ENCODE data around the gene GMPPB.
"Not testable (repeated sequence)": the region's sequence is repeated elsewhere in the genome, so short reads cannot be mapped to it uniquely, and the experiment has no call there.

Gene GMPPB

DNA sequence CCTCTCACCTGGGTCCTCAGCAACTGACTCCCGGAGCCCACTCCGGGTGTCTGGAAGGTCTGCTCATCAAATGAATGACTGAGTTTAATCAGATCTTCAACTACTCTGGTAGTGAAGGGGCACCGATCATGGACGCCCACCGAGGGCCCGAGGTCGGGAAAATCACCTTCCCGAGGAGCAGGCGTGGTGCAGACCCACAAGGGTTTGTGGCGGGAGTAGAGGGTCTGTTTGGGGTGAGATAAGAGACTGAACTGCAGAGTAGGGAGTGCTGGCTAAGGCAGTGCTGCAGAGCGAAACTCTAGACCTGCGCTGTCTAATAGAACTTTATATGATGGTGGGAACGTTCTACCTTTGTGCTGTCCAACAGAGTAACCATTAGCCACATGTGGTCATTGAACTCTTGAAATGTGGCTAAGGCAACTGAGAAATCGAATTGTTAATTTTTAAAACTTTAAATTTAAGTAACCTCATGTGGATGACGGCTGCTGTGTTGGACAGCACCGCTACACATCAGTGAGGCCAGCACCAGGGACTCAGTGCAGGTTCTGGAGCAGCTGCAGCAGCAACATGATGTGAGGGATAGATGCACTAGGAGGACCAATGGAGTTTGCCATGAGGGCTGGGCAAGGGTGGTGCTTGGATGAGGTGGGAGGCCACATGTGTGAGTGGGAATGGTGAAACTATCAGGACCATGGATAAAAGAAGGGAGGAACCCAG lies 33.7 kb downstream of the GMPPB start:
- peak; percentile 55 for DNase-seq (ENCODE audit: low spot score)

DNA sequence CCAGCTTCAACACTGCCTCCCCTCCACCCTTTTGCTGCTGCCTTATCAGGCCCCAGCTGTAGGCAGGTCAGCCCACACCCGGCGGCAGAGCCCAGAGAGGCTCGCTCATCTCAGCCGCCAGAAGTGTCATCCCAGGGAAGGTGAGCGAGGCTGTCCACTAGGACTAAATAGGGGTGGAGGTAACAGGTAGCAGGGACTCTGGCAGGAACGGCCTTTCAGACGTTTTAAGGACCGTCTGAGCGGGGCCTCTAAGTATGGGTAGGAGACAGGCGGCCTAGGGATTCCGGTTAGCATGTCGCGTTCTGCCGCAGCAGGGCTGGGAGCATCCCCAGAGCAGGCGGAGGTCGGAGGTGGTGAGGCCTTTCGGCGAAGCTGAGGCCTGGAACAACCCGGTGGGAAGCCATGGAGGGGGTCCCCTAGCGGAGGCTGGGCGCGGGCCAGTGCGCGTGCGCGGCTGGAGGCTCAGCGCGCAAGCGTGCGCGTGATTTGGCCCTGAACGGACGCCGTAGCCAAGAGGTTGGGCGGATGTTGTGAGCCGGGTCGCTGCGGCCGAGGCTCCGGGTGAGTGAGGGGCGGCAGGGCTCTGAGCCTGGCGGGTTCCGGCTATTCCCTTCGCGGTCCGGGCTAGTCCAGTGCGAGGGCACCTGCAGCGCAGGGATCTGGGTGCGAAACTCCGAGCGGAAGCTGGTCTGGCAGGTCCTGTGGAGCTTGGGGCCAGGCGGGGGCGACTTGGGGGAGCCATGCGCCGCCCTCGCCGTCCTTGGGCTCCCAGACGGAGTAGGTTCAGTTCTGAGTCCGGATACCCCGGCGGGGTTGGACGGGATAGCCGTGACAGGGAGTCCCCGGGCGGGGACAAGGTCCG lies 34.5 kb downstream of the GMPPB start, which contains the start of the genes MST1 and RNF123:
TSS of gene MST1 (minus strand) at position 429 of the 862 bp plus-strand sequence. CDS start 783 bp downstream, outside the sequence.
TSS of gene RNF123 (plus strand) at position 512 of the 862 bp plus-strand sequence. CDS start 1,609 bp downstream, outside the sequence.
- peak; percentile 88 for DNase-seq (ENCODE audit: low spot score)

DNA sequence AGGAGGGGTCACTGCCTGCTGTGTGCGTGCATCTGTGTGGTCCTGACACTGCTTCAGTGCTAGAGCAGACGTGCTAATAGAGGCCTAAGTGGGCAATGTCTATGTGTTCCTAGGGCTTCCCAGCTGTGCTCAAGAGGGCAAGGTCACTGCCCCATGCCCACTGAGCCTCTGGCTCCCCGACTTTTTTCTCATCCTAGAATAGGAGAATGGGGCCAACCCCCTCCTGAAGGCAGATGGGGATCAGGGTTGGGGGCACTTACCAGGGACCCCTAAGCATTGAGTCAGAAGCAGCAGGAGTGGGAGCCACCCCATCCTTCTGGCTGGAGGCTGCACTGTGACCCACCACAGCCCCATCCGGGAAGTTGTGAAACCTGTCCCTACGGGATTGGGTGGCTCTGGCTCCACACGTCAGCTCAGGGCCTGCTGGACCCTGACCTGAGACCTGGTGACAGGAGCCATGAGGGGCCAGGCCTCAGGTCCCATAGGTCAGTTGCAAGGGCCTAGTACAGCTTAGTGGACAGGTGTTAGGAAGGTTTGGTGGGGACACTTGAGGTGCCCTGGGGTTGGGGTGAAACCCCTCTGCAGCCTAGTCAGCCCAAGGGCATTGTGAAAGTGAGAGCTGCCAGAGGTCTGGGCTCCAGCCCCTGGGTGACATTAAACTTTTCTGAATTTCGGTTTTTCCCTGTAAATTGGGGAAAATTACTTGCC lies 35.3 kb downstream of the GMPPB start:
- peak; percentile 23 for DNase-seq (ENCODE audit: low spot score)

DNA sequence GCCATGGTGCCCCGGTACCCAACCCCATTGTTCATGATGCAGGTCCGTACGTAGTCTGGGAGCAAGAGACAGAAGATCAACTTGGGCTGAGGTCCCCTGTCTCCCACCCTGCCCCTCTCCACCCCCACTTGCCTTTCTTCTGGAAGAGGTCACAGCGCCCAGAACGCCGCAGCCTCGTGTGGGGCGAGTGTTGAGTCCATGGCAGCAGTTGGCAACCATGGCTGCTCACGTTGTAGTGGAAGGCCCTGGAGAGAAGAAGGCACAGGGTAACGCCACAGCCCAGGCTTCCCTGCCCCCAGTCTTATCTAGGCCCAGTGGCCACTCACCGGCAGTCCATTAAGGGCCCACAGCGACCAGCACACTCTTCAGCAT lies 36.3 kb downstream of the GMPPB start:
- DNase-seq (ENCODE audit: low spot score), result not testable (repeated sequence)

DNA sequence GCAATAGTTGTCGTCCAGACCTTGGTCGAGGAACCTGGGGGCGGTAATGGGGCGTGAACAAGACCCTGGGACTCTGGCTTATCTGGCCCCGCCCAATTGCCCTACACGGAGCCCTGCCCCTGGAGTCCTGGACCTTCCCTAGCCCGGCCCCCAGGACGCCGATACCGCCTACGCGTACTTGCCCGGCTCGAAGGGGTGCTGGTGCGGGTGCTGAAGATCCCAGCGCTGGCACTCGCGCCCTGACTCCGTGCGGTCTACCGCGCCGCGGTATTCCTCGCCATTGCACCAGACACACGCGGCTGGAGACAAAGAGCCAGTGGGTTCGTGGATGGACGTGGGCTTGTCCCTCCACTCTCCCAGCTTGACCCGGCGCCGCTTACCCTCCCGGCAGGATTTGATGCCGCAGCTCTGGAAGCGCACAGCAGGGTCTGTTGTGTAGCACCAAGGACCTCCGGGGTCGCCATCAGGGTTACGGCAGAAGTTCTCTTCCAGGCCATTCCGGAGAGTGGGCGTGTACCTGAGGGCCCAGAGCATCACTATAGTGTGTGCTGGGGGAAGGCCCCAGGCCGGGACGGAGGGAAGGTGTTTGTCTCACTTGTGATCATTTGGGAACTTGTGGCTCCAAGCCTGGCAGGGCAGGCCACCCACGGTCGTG lies 36.9 kb downstream of the GMPPB start:
- peak; percentile 88 for DNase-seq (ENCODE audit: low spot score)

DNA sequence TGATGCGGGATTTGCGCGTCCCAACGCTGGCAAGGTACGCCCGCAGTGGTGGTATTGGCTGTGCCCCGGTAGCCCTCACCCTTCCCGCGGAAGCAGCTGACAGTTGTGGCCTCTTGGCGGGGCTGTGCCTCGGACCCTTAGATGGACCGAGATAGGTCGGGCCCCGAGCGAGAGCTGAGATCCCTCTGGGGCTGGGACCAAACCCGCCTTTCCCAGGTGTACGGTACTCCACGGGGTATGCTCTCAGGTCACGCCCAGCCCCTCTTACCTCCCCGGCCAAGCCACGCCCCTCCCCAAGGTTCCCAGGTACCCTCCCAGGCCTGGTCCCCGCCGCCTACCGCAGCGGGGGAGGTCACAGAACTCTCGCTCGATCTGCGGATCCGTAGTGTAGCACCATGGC lies 37.4 kb downstream of the GMPPB start:
- peak; percentile 40 for DNase-seq (ENCODE audit: low spot score)

DNA sequence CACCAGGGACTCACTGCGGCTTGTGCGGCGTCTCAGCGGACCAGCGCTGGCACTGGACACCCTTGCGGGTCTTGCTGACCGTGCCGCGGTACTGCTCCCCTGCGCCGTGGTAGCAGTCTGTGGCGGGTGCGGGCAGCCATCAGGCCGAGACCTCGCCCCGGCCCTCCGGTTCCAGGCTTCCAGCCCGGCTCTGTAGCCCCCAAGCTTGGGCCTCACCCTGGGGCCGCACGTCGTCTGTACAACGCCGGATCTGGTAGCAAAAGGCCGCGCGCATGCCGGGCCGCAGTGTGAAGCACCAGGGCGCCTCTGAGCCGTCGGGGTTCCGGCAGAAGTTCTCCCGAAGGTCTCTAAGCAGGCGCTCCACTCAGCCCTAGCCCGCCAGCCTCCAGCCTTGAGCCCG lies 37.9 kb downstream of the GMPPB start:
- DNase-seq (ENCODE audit: low spot score), result not testable (repeated sequence)

DNA sequence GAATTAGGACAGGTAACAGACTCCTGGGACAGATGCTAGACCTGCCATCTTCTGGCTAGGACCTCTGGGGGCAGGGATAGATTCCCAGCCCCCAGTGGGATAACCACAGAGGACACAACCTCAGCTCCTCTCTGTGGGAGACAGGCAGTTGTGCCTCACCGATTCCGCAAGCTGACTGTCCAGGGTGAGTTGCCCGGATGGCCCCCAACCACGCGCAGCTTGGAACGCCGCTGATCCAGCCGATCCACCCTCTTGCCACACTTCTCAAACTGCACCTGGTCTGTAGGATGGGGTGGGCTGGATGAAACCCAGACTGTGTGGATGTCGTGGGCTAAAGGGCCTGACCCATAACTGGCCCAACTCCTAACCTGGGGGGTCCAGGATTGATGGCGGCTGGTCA lies 38.6 kb downstream of the GMPPB start:
- not testable (repeated sequence) for DNase-seq (ENCODE audit: low spot score)

DNA sequence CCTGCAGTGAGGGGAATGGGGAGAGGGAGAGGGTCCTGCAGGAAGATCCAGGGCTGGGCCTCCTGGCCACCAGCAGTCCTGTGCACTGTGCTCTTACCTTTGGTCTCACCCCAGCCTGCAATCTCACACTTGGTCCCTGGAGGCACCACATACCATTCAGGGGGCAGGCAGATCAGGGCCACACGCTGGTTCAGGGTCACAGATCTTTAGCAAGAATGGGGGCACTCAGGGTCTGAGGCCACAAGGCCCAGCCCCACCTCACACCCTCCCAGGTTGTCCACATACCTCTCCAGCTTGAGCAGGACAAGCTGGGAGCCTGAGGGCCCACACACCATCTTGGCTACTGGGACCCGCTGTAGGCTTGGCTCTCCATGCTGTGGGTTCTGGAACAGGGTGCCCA lies 39.3 kb downstream of the GMPPB start:
- not testable (repeated sequence) for DNase-seq (ENCODE audit: low spot score)

DNA sequence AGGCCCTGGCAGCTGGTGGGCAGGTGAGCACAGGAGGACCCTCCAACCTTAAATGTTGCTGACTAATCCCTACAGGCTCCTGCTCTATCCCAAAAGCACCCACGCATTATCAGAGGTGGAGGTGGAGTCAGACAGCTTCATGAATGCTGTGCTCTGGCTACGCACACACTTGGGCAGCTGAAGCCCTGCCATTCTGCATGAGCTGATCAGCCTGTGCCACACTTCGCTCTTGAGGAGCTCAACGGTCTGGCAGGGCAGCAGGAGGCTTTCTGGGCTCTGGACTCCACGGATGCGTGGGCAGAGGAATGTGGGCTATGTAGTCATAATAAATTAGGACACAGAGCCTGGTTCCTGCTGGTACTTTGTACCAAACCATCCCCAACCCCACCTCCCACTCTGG lies 40.6 kb downstream of the GMPPB start:
- DNase-seq (ENCODE audit: low spot score), result no peak

DNA sequence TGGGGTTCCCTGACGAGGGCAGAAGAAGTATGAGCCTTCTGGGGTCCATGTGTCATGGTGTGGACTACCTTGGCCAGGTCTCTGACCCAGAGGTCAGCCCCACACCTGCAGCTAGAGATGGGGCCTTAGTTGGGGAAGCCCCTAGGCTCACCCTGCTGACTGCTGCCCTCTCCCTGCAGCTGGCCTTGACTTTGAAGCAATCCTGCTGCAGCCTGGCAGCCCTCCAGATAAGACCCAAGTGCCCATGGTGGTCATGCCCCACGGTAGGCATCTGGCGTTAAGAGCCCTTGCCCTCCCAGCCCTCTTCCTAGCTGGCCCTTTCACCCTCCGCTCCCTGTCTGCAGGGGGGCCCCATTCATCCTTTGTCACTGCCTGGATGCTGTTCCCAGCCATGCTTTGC lies 42.2 kb downstream of the GMPPB start:
- DNase-seq (ENCODE audit: low spot score), result no peak

DNA sequence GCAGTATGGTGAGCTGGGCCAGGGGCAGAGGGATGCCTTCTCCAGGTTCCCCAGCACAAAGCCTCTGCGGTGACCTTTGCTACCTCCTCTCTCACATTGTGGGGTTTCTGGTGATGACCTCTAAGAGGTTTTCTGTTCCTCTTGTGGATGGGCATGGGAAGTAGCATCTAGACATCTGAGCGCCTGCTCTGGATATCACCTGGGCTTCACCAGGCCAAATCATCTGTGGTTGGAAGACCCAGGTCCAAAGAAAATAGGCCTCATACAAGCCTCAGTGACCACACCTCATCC lies 42.6 kb downstream of the GMPPB start:
- no peak for DNase-seq (ENCODE audit: low spot score)

DNA sequence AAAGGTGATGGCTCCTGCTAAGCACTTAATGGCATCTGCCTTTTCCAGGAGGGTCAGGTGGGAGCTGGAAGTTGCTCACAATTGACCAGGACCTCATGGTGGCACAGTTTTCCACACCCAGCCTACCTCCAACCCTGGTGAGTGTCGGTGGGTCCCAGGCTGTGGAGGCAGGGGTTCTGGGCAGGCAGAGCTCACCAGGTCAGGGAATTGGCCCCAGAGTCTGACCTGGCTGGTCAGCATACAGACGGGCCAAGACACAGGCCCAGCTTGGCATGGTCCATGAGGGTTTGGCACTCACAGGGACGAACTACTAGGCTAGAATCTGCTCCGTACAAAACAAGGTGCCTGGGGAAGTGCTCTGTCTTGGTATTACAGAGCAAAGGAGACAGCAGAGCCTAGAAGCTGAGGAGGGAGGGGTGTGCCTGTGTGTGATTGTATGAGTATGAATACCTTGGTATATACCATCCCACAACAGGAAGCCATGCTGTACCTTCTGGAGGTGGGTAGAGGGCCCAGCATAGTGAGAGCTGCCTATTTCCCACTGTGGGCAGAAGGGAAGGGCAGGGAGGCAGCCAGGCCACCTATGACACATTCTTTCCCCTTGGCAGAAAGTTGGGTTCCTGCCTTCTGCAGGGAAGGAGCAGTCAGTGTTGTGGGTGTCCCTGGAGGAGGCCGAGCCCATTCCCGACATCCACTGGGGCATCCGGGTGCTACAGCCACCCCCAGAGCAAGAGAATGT lies 43.1 kb downstream of the GMPPB start:
- DNase-seq (ENCODE audit: low spot score), result no peak

DNA sequence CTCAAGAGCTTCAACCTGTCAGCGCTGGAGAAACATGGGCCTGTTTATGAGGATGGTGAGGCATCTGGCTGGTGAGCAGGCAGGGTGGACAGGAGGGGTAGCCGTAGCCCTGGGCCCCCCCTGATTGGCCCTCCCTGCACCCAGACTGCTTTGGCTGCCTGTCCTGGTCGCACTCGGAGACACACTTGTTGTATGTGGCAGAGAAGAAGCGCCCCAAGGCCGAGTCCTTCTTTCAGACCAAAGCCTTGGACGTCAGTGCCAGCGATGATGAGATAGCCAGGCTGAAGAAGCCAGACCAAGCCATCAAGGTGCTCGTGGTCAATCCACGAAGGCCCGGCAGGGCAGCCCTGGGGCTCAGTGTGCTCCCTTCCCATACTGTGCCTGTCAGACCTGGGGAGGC lies 47.8 kb downstream of the GMPPB start:
- DNase-seq (ENCODE audit: low spot score), result no peak

DNA sequence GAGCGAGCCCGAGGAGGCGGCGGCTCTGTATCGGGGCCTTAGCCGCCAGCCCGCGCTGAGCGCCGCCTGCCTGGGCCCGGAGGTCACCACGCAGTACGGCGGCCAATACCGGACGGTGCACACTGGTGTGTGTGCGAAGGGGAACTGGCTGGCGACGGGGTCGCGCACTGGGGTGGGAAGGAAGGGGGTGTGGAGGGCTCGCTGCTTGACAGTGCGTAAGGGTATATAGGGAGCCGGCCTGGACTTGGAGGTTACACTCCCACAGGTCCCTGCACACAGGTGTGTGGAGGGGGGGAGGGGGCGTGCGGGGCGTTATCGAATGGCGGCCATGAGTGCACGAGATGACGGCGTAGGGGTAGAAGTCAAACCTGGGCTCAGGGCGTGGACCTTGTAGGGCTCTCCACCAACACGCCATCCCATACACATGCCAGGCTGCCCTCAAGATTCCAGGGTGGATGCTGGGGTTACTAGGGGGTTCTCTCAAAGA lies 49.2 kb downstream of the GMPPB start:
- peak; percentile 19 for DNase-seq (ENCODE audit: low spot score)

DNA sequence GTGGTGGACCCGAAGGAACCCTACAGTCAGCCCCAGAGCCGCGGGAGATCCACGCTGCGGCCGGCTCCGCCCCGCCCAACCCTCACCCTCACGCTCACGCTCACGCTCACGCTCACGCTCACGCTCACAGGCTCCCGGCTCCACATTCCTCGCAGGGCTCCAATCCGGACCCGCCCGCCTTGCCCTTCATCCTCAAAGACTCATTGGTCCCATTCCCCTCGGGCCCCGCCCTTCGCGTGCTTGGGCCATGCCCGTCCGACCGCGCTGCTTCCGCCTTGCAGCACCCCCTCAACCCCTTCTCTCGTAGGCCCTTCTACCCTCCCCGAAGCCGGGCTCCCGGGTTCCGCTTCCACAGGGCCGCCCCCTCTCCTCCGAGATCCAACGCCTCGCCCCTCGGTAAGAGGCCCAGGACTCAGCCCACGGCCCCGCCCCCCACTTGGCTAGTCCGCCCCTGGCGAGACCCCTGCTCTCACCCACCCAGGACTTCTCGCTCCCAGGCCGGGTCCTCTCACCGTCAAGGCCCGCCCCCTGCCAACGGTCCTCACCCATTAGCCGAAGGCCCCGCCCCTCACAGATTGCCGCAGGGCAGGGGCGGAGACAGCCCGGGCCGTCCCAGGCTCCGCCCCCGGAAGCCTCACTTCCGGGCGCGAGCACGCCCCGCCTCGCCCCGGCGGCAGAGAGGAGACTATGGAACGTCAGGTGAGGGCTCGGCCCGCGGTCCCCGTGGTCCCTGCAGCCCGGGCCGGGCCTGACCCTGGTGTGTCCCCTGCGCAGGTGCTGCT lies 49.8 kb downstream of the GMPPB start, which contains the start of gene APEH:
TSS of gene APEH (plus strand) at position 637 of the 782 bp plus-strand sequence. CDS start at position 688, 51 bp downstream.
- DNase-seq (ENCODE audit: low spot score), result peak; percentile 96

DNA sequence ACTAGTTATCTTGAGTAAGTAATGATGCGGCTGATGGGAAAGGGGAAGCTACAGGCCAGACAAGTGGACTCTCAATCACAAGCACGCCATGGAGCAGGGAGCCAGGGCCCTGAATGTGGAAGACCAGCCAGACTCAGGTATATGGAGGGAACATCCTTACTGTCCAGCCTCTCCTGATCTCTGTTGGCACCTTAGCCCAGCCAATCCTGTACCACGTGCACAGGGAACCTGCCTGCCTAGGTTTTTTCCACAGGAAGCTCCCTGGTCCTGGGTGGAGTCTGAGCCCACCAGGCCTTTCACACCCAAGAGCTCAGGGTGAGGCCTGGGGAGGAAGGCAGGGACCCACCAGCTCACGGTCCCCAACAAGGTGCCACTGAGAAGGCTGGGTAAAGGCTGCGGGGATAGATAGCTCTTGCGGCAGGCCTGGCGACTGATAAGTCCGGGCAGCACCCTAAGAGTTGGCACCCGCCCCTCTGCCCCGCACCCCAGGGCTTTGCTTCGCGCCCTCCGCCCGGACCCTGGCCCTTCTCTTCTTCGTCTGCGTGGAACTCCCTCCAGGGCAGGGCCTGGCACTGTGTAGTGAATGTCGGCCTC lies 50.5 kb downstream of the GMPPB start:
- DNase-seq (ENCODE audit: low spot score), result peak; percentile 95

DNA sequence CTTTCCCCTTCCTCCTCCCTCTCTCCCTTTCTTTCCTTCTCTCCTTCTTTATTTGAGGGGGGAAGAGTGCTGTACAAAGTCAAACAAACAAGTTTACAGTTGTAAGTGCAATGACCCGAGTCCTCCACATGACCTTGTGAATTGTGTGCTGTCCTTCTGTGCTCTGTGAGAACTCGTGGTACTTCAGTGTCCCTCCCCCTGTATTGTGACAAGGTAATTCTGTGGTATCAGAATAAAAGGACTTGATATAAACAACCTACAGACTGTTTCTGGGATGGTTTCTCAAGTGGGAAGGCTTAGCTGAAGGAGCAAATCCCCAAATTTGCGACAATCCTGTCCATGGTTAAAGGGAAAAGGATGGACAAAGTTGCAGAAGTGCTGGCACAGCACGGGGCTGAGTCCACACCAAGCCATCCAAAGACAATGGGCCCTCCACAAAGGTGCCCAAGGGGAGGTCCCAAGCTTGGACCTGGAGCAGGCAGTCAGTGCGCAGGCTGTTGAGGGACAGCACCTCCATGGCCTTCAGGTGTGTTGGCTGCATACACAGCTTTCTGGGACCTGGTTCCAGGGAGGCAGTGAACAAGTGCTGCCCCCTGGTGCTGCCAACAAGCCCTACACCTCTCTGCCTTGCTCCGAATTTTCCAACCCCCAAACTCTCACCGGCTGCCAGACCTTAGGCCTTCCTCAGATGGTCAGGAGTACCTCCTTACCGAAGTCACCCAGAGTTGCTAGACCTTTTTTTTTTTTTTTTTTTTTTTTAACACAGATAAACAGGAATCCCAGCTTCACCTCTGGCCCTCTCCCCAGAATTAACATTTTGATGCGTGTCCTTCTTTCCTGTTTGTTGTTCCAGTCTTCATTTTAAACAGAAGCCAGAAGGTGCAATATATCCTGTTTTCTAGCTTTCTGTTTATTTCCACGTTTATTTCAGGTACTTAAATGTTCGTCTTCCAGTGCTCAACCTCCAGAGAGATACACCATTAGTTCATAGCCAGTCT lies 52.2 kb downstream of the GMPPB start:
- DNase-seq (ENCODE audit: low spot score), result peak; percentile 86

DNA sequence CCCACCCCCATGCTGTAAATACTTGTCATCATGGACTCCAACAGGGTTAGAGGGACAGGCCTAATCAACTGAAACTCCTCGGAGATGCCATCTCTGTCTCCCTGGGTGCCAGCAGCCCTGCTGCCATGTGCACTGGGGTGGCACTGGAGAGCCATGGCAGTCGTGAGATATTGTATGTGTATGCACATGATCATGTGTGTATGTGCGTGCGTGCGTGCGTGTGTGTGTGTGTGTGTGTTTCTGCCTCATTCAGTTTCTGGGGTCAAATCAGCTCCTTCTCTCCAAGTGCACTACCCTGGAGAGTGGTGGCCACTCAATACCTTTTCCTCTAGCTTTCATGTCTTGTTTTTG lies 52.8 kb downstream of the GMPPB start:
- DNase-seq (ENCODE audit: low spot score), result no peak
